ENCODE results near the gene NEAT1.

NEAT1 gene

GRCh38 chr11:65392186-65392829 is 30.3 kb upstream of the NEAT1 start:
- no peak for TF ChIP-seq CTCF (IDR thresholded peaks at IDR 0.05)

DNA sequence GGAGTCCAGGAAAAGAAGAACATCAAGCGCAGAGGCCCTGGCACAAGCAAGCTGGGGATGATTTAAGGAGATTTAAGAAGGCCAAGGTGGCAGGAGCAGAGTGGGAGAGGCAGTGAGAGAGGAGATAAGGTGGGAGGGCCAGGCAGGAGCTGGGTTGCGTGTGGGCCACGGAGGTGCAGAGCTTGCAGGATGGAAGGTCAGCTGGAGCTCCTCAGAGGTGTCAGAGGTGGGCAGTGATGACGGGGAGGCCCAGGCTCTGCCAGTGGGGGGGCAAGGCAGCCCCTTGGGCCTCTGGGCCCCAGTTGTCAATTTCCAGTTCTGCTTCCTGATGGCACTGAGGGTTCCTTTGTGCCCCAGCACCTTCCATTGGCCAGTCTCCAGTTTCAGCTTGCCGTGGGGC is 29.7 kb upstream of the NEAT1 start:
- no peak for TF ChIP-seq CTCF (IDR thresholded peaks at IDR 0.05)

DNA sequence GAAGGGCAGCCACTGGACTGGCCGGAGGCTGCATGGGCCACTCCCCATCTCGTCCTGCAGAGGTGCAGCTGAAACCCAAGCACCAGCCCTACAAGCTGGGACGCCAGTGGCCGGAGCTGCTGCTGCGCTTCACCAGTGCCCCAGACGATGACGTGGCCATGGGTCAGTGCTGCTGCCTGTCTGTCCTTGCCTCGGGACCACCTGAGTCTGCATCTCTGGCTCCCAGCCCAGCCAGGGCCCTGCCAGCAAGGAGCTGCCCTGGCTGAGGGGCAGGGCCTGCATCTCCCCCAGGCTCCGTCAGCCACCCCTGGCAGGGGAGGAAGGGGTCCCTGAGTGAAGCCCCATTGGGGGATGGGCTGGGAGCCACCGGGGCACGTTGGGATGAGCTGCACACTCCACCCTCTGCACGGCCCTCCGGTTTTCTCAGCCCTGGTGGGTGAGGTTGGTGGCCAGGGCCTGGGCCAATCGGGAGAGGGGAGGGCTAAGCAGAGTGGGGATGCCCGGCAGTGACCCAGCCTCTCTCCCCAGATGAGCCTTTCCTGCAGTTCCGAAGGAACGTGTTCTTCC is 29.0 kb upstream of the NEAT1 start:
- TF ChIP-seq CTCF (IDR thresholded peaks at IDR 0.05): no peak

GRCh38 chr11:65394125-65394536 is 28.5 kb upstream of the NEAT1 start:
- TF ChIP-seq CTCF (IDR thresholded peaks at IDR 0.05): no peak

DNA sequence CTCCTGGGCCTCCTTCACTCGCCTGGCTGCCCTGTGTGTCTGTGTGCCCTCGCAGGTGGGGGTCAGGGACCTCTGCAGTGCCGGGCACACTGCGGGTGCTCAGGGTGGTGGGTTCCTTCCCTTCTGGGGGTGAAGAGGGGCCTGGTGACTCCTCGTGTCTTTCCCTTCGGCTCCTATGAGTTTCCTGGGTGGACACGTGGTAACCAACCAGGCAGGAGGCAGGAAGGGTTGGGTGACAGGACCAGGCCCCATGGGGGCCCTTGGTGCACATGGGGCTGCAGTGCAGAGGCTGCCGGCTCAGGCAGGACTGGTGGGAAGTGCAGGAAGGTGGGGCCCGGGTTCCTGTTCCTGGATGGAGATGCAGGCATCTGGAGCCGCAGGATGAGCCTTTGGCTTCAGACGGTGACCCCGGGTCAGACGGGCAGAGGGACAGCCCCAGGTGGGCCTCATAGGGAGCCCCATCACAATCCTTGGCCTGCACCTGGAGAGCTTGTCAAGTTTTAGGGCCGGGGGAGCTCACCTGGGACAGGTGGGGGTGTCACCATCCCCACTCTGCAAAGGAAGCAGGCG is 26.6 kb upstream of the NEAT1 start:
- TF ChIP-seq CTCF (IDR thresholded peaks at IDR 0.05): no peak

- no peak for TF ChIP-seq CTCF (IDR thresholded peaks at IDR 0.05)
Observed at GRCh38 chr11:65396769-65397745, 25.5 kb upstream of the NEAT1 start.

DNA sequence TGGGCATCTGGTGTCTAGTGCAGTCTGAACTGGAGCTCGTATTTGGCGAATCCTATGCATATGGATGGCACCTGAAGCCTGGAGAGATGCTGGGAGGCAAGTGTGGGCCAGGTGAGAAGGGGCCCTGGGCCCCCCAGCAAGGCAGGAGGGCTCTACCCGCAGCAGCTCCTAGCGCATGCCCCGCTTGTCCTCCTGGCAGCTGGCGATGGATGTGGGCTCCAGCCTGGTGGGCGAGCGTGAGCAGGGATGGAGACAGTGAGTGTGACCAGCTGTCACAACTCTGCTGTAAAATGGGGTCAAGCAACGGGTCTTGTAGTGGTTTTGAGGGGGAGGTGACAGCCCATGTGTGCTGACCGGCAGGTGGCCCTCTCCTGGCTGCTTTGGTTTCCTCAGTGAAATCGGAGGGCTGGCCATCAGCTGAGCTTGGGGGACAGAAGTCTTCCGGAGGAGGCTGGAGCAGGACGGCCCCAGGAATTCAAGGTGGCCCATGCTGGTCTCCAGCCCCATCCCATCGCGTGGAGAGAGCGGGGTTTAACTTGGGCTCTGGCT is 24.2 kb upstream of the NEAT1 start:
- TF ChIP-seq CTCF (IDR thresholded peaks at IDR 0.05): no peak
